ENCODE measurements around the gene CRTC3. TPM values are rescaled to one million over a fixed set of nuclear protein-coding genes. Genes with fewer than 3 reads are reported as not detected.
A peak's percentile ranks its signal among the peaks of the same experiment; 100 is the strongest.

CRTC3 gene
- total RNA-seq, 1 experiment from 2014 or later = 3.9 TPM

- H3K27ac ChIP-seq (ENCODE audit: insufficient read length, low read depth, low read length) = no peak overlapping the region
- H2BK15ac ChIP-seq (ENCODE audit: low read depth, low read length) = no peak overlapping the region
- H2BK120ac ChIP-seq (ENCODE audit: low read depth, low read length, poor library complexity, severe bottlenecking) = no peak overlapping the region
- no peak overlapping the region for H3K23ac ChIP-seq (ENCODE audit: insufficient read length, low read depth, low read length)
- Mint-ChIP-seq H3K36me3 (ENCODE audit: insufficient read depth in 1 of 3, low read depth in 3 of 3) (peaks cover 0 to 10% (median 2%) of the 10 kb centered on the region in 3 experiments; a peak in 4 of 7 replicates), H3K4me3 (no peak overlapping the region), H3K27ac (peak overlapping the region in 2 of 3 experiments; percentile 59 to 70; a peak in 5 of 7 replicates), H3K4me1 (peaks cover 6 to 10% of the 10 kb centered on the region in 2 experiments), H3K27me3 (ENCODE audit: low read depth) (no peaks in the 10 kb centered on the region), H3K9me3 (no peaks in the 10 kb centered on the region)
- no peak overlapping the region for H3K9ac ChIP-seq (ENCODE audit: extremely low read depth, insufficient read length, low read length)
- no peak overlapping the region for H4K8ac ChIP-seq (replicated peaks; ENCODE audit: insufficient read length, low read depth, low read length)
- no peaks in the 10 kb centered on the region for H3K9me3 ChIP-seq (ENCODE audit: control insufficient read depth, low read depth, low read length)
- TF ChIP-seq CTCF (conservative IDR thresholded peaks at IDR 0.05) = no peak
- H3K56ac ChIP-seq (ENCODE audit: insufficient read length, low read depth, low read length) = no peak overlapping the region
- no peaks in the 10 kb centered on the region for H4K20me1 ChIP-seq (ENCODE audit: control insufficient read depth, insufficient read depth, insufficient read length)
- H2BK5ac ChIP-seq (ENCODE audit: insufficient read length, low read length) = no peak overlapping the region
- H4K91ac ChIP-seq (ENCODE audit: insufficient read length, low read depth, low read length) = no peak overlapping the region
- H3K4me1 ChIP-seq (ENCODE audit: insufficient read depth, low read length) = no peaks in the 10 kb centered on the region
- no CpG with 5 or more reads among the region's 23 CpGs for WGBS (ENCODE audit: extremely low coverage, insufficient read length, low lambda C conversion rate)
- no peak overlapping the region for H4K5ac ChIP-seq (ENCODE audit: insufficient read length, low read depth, low read length)
- H3K79me2 ChIP-seq (ENCODE audit: insufficient read depth, low read length) = no peaks in the 10 kb centered on the region
- H2AFZ ChIP-seq (ENCODE audit: low read length) = no peak overlapping the region
- no peak overlapping the region for H3K4ac ChIP-seq (ENCODE audit: low read depth, low read length)
- H3K4me2 ChIP-seq (ENCODE audit: insufficient read depth, insufficient read length, low read length) = no peak overlapping the region
- H3K14ac ChIP-seq (ENCODE audit: insufficient read depth, low read length) = peak overlapping the region; percentile 16; the same call in 1 of the 2 replicates
- H3K23me2 ChIP-seq (ENCODE audit: insufficient read length, low read depth, low read length, poor library complexity, severe bottlenecking) = no peaks in the 10 kb centered on the region
- H3K79me1 ChIP-seq (ENCODE audit: insufficient read depth, low read depth, low read length, poor library complexity, severe bottlenecking) = no peaks in the 10 kb centered on the region
- no peak for DNase-seq
- no peak overlapping the region for H3K18ac ChIP-seq (ENCODE audit: insufficient read length, low read depth, low read length)
- no peaks in the 10 kb centered on the region for H3K27me3 ChIP-seq (ENCODE audit: insufficient read depth, low read length)
- no peak overlapping the region for H3T11ph ChIP-seq (ENCODE audit: low read length)
- H2BK12ac ChIP-seq (ENCODE audit: insufficient read length, low read depth, low read length) = no peak overlapping the region
- no peak overlapping the region for H2AK5ac ChIP-seq (ENCODE audit: insufficient read length, low read length)
- H2BK20ac ChIP-seq (ENCODE audit: low read depth, low read length, poor library complexity, severe bottlenecking) = no peak overlapping the region
Measured at GRCh38 chr15:90645873-90646575, 116.3 kb downstream of the CRTC3 start.
